ENCODE data around the gene ANKRD36C. TPM values are rescaled to one million over a fixed set of nuclear protein-coding genes. Genes with fewer than 3 reads are reported as not detected.
A peak's percentile ranks its signal among the peaks of the same experiment; 100 is the strongest.
"Not testable (repeated sequence)": the region's sequence is repeated elsewhere in the genome, so short reads cannot be mapped to it uniquely, and the experiment has no call there.

Gene ANKRD36C
- polyA plus RNA-seq (2013): 1.6 and 1.9 TPM in 2 replicates

- Histone ChIP-seq H3K4me2 (ENCODE audit: low read length) (peak within 1 kb of the TSS; percentile 100), H2BK5ac (ENCODE audit: low read depth, low read length, poor library complexity) (peak within 1 kb of the TSS; percentile 33), H3K27ac (ENCODE audit: low read depth, low read length) (peak within 1 kb of the TSS; percentile 33), H3K9ac (ENCODE audit: low read length) (peak within 1 kb of the TSS; percentile 87), H2AFZ (ENCODE audit: insufficient read depth, low read length, poor library complexity) (peak within 1 kb of the TSS; percentile 97), H3K14ac (ENCODE audit: low read length) (peak within 1 kb of the TSS; percentile 56), H2BK120ac (ENCODE audit: insufficient read depth, low read length, poor library complexity) (peak within 1 kb of the TSS; percentile 13), H3K4me3 (ENCODE audit: low read depth, low read length) (peak within 1 kb of the TSS; percentile 70), H4K8ac (ENCODE audit: low read depth, low read length) (peak within 1 kb of the TSS; percentile 90), H4K91ac (ENCODE audit: low read depth, low read length) (peak within 1 kb of the TSS; percentile 47)
- H3K9me3 ChIP-seq (ENCODE audit: insufficient read depth, low read depth, low read length); H3K18ac ChIP-seq (ENCODE audit: low read length); H2AK5ac ChIP-seq (ENCODE audit: low read length); H3K23ac ChIP-seq (ENCODE audit: low read length); H4K12ac ChIP-seq (ENCODE audit: low read depth, low read length); H3K79me1 ChIP-seq (ENCODE audit: low read length); H3K36me3 ChIP-seq (ENCODE audit: control insufficient read depth in 1 of 2, insufficient read depth in 2 of 2, low read length in 2 of 2); H3K4ac ChIP-seq (ENCODE audit: low read depth, low read length); H3K27me3 ChIP-seq (ENCODE audit: insufficient read depth, low read length); H3K4me1 ChIP-seq (ENCODE audit: control insufficient read depth in 1 of 2, insufficient read depth in 2 of 2, low read length in 2 of 2); H2BK12ac ChIP-seq (ENCODE audit: low read length); H3K79me2 ChIP-seq (ENCODE audit: control insufficient read depth, insufficient read depth, low read length, poor library complexity): not testable (repeated sequence)
- WGBS (ENCODE audit: extremely low coverage, insufficient coverage, insufficient read length): no CpG with 5 or more reads among the region's 56 CpGs
- DNase-seq: peak in 1 of 2 donors; percentile 32
Measured at GRCh38 chr2:95991351-95992094, at the start of gene ANKRD36C. Gene ANKRD36C, minus strand, starts transcription at chr2:95991824. Its CDS starts 116 bp downstream, at chr2:95991708.

GRCh38 chr2:96035554-96035953 is 43.9 kb upstream of the ANKRD36C start:
- H3K14ac ChIP-seq (ENCODE audit: low read length); H2BK12ac ChIP-seq (ENCODE audit: low read length); H3K4ac ChIP-seq (ENCODE audit: low read depth, low read length); H3K4me3 ChIP-seq (ENCODE audit: low read depth, low read length); DNase-seq; H3K9me3 ChIP-seq (ENCODE audit: insufficient read depth, low read depth, low read length); H4K12ac ChIP-seq (ENCODE audit: low read depth, low read length); H4K8ac ChIP-seq (ENCODE audit: low read depth, low read length); H4K91ac ChIP-seq (ENCODE audit: low read depth, low read length); H2AFZ ChIP-seq (ENCODE audit: insufficient read depth, low read length, poor library complexity); H3K27me3 ChIP-seq (ENCODE audit: insufficient read depth, low read length); H3K4me1 ChIP-seq (ENCODE audit: control insufficient read depth in 1 of 2, insufficient read depth in 2 of 2, low read length in 2 of 2); H3K18ac ChIP-seq (ENCODE audit: low read length); H2BK5ac ChIP-seq (ENCODE audit: low read depth, low read length, poor library complexity); H2BK120ac ChIP-seq (ENCODE audit: insufficient read depth, low read length, poor library complexity); H3K36me3 ChIP-seq (ENCODE audit: control insufficient read depth in 1 of 2, insufficient read depth in 2 of 2, low read length in 2 of 2); H3K23ac ChIP-seq (ENCODE audit: low read length); H3K27ac ChIP-seq (ENCODE audit: low read depth, low read length); H3K79me1 ChIP-seq (ENCODE audit: low read length); H2AK5ac ChIP-seq (ENCODE audit: low read length); H3K4me2 ChIP-seq (ENCODE audit: low read length); H3K79me2 ChIP-seq (ENCODE audit: control insufficient read depth, insufficient read depth, low read length, poor library complexity); H3K9ac ChIP-seq (ENCODE audit: low read length): not testable (repeated sequence)
- WGBS (ENCODE audit: extremely low coverage, insufficient coverage, insufficient read length): no CpG with 5 or more reads among the region's 14 CpGs

- not testable (repeated sequence) for H2BK120ac ChIP-seq (ENCODE audit: insufficient read depth, low read length, poor library complexity); H3K4me3 ChIP-seq (ENCODE audit: low read depth, low read length); H3K9me3 ChIP-seq (ENCODE audit: insufficient read depth, low read depth, low read length); H3K23ac ChIP-seq (ENCODE audit: low read length); H3K36me3 ChIP-seq (ENCODE audit: control insufficient read depth in 1 of 2, insufficient read depth in 2 of 2, low read length in 2 of 2); H2BK12ac ChIP-seq (ENCODE audit: low read length); H3K18ac ChIP-seq (ENCODE audit: low read length); H2AK5ac ChIP-seq (ENCODE audit: low read length); DNase-seq; H3K4me2 ChIP-seq (ENCODE audit: low read length); H2AFZ ChIP-seq (ENCODE audit: insufficient read depth, low read length, poor library complexity); H3K4me1 ChIP-seq (ENCODE audit: control insufficient read depth in 1 of 2, insufficient read depth in 2 of 2, low read length in 2 of 2); H2BK5ac ChIP-seq (ENCODE audit: low read depth, low read length, poor library complexity); H3K27ac ChIP-seq (ENCODE audit: low read depth, low read length); H3K4ac ChIP-seq (ENCODE audit: low read depth, low read length); H4K8ac ChIP-seq (ENCODE audit: low read depth, low read length); H4K91ac ChIP-seq (ENCODE audit: low read depth, low read length); H3K9ac ChIP-seq (ENCODE audit: low read length); H3K27me3 ChIP-seq (ENCODE audit: insufficient read depth, low read length); H3K79me2 ChIP-seq (ENCODE audit: control insufficient read depth, insufficient read depth, low read length, poor library complexity); H3K14ac ChIP-seq (ENCODE audit: low read length); H3K79me1 ChIP-seq (ENCODE audit: low read length); H4K12ac ChIP-seq (ENCODE audit: low read depth, low read length)
- WGBS (ENCODE audit: extremely low coverage, insufficient coverage, insufficient read length): no CpG with 5 or more reads among the region's 34 CpGs
Measured at GRCh38 chr2:96034792-96035191, 43.2 kb upstream of the ANKRD36C start, which contains the start of gene GPAT2. Gene GPAT2, minus strand, starts transcription at chr2:96034916. Its CDS starts 2,557 bp downstream, at chr2:96032359.

- not testable (repeated sequence) for H2AFZ ChIP-seq (ENCODE audit: insufficient read depth, low read length, poor library complexity); H3K27me3 ChIP-seq (ENCODE audit: insufficient read depth, low read length); H3K9me3 ChIP-seq (ENCODE audit: insufficient read depth, low read depth, low read length); H3K4me2 ChIP-seq (ENCODE audit: low read length); H2AK5ac ChIP-seq (ENCODE audit: low read length); H3K23ac ChIP-seq (ENCODE audit: low read length); H3K27ac ChIP-seq (ENCODE audit: low read depth, low read length); H2BK120ac ChIP-seq (ENCODE audit: insufficient read depth, low read length, poor library complexity); H3K18ac ChIP-seq (ENCODE audit: low read length); H4K12ac ChIP-seq (ENCODE audit: low read depth, low read length); DNase-seq; H2BK12ac ChIP-seq (ENCODE audit: low read length); H3K79me1 ChIP-seq (ENCODE audit: low read length); H4K91ac ChIP-seq (ENCODE audit: low read depth, low read length); H2BK5ac ChIP-seq (ENCODE audit: low read depth, low read length, poor library complexity); H3K36me3 ChIP-seq (ENCODE audit: control insufficient read depth in 1 of 2, insufficient read depth in 2 of 2, low read length in 2 of 2); H3K9ac ChIP-seq (ENCODE audit: low read length); H3K4ac ChIP-seq (ENCODE audit: low read depth, low read length); H4K8ac ChIP-seq (ENCODE audit: low read depth, low read length); H3K4me3 ChIP-seq (ENCODE audit: low read depth, low read length); H3K14ac ChIP-seq (ENCODE audit: low read length); H3K4me1 ChIP-seq (ENCODE audit: control insufficient read depth in 1 of 2, insufficient read depth in 2 of 2, low read length in 2 of 2); H3K79me2 ChIP-seq (ENCODE audit: control insufficient read depth, insufficient read depth, low read length, poor library complexity)
- WGBS (ENCODE audit: extremely low coverage, insufficient coverage, insufficient read length): no CpG with 5 or more reads among the region's 9 CpGs
Measured at GRCh38 chr2:96033997-96034396, 42.4 kb upstream of the ANKRD36C start.

Data from trophoblast cell (in vitro differentiated cells and primary cell).